CD14-positive monocyte (primary cell): Measurements from ENCODE around the gene LYZL1. TPM values are rescaled to one million over a fixed set of nuclear protein-coding genes. Genes with fewer than 3 reads are reported as not detected.

Experiments used
- DNase-seq, 3 donors: peaks; one replicate each; pipeline ENCODE4 v3.0.0-alpha.2; 2011 to 2022
- H2AFZ ChIP-seq: 2 replicates; pipeline ENCODE4 v1.6.0; 2012; ENCODE audit warnings: mild to moderate bottlenecking, low read depth, low read length, inconsistent platforms; ENCODE audit not compliant: insufficient read depth, poor library complexity, severe bottlenecking
- H3K27ac ChIP-seq, 2 donors: 1 replicate in 1 of 2; 2 replicates in 1 of 2; pipeline ENCODE4 v1.5.1; 2012 to 2013; ENCODE audit warnings: low read length in 2 of 2, control low read depth in 1 of 2, inconsistent platforms in 1 of 2, low read depth in 1 of 2, mild to moderate bottlenecking in 1 of 2
- H3K27me3 ChIP-seq, 2 donors: one replicate each; pipeline versions ENCODE4 v1.6.0 to v1.6.1; 2011 to 2013; ENCODE audit warnings: low read length in 2 of 2; ENCODE audit not compliant: control insufficient read depth in 2 of 2, insufficient read depth in 2 of 2
- H3K36me3 ChIP-seq, 2 donors: replicated peaks in 1 of 2; 1 replicate in 1 of 2; 2 replicates in 1 of 2; pipeline versions ENCODE4 v1.5.1 to v1.6.1; 2012 to 2013; ENCODE audit warnings: low read length in 2 of 2, control low read depth in 1 of 2, inconsistent platforms in 1 of 2, mild to moderate bottlenecking in 1 of 2; ENCODE audit not compliant: insufficient read depth in 2 of 2, control insufficient read depth in 1 of 2
- H3K4me1 ChIP-seq, 2 donors: 1 replicate in 1 of 2; 2 replicates in 1 of 2; pipeline versions ENCODE4 v1.5.1 to v1.6.1; 2012 to 2013; ENCODE audit warnings: low read length in 2 of 2, control low read depth in 1 of 2, inconsistent platforms in 1 of 2, mild to moderate bottlenecking in 1 of 2, moderate library complexity in 1 of 2; ENCODE audit not compliant: insufficient read depth in 2 of 2, control insufficient read depth in 1 of 2
- H3K4me2 ChIP-seq: replicated peaks from 2 replicates; pipeline ENCODE3; 2012; ENCODE audit warnings: low read length, moderate library complexity, mild to moderate bottlenecking; ENCODE audit not compliant: poor library complexity, severe bottlenecking; ENCODE audit errors: extremely low read depth
- H3K4me3 ChIP-seq, 3 experiments: fragments of 200-600 bp in 1 of 3; sonication (generic) in 1 of 3; replicated peaks in 1 of 3; 1 replicate in 2 of 3; 2 replicates in 1 of 3; pipeline ENCODE4 v1.5.1; 2011 to 2013; ENCODE audit warnings: low read length in 3 of 3, mild to moderate bottlenecking in 3 of 3, control low read depth in 2 of 3, low read depth in 2 of 3, inconsistent platforms in 1 of 3, moderate library complexity in 1 of 3
- H3K79me2 ChIP-seq: 2 replicates; pipeline ENCODE4 v1.6.0; 2012; ENCODE audit warnings: mild to moderate bottlenecking, control low read depth, inconsistent platforms, low read length, moderate library complexity; ENCODE audit not compliant: insufficient read depth
- H3K9ac ChIP-seq: 2 replicates; pipeline ENCODE4 v1.6.0; 2017; ENCODE audit warnings: low read length, mild to moderate bottlenecking; ENCODE audit not compliant: insufficient read depth, poor library complexity, severe bottlenecking
- H3K9me3 ChIP-seq, 2 donors: replicated peaks in 1 of 2; 1 replicate in 1 of 2; 2 replicates in 1 of 2; pipeline versions ENCODE4 v1.5.1 to v1.6.1; 2012 to 2013; ENCODE audit warnings: low read length in 2 of 2, control low read depth in 1 of 2; ENCODE audit not compliant: control insufficient read depth in 1 of 2, insufficient read depth in 1 of 2
- H4K20me1 ChIP-seq: 2 replicates; pipeline ENCODE4 v1.6.0; 2012; ENCODE audit warnings: mild to moderate bottlenecking, low read length, control low read depth, moderate library complexity; ENCODE audit not compliant: insufficient read depth
- H3K27ac Mint-ChIP-seq, 7 donors: one replicate each; pipeline ENCODE4 v1.8.0; 2020; ENCODE audit warnings: mild to moderate bottlenecking in 7 of 7, mixed read lengths in 7 of 7, moderate library complexity in 6 of 7, inconsistent platforms in 2 of 7
- H3K27me3 Mint-ChIP-seq, 3 donors: one replicate each; pipeline ENCODE4 v1.8.0; 2021 to 2022; ENCODE audit warnings: low read depth in 3 of 3, mild to moderate bottlenecking in 3 of 3, mixed read lengths in 3 of 3, moderate library complexity in 3 of 3, inconsistent platforms in 1 of 3
- H3K36me3 Mint-ChIP-seq, 2 donors: one replicate each; pipeline ENCODE4 v1.8.0; 2020; ENCODE audit warnings: mixed read lengths in 2 of 2, inconsistent platforms in 1 of 2, mild to moderate bottlenecking in 1 of 2
- H3K4me1 Mint-ChIP-seq: one replicate; pipeline ENCODE4 v1.8.0; 2020; ENCODE audit warnings: mild to moderate bottlenecking, mixed read lengths
- H3K4me3 Mint-ChIP-seq, 2 donors: one replicate each; pipeline ENCODE4 v1.8.0; 2020; ENCODE audit warnings: mild to moderate bottlenecking in 2 of 2, mixed read lengths in 2 of 2, moderate library complexity in 1 of 2
- H3K9me3 Mint-ChIP-seq, 7 donors: one replicate each; pipeline ENCODE4 v1.8.0; 2020 to 2022; ENCODE audit warnings: mixed read lengths in 7 of 7, mild to moderate bottlenecking in 6 of 7, moderate library complexity in 6 of 7, inconsistent platforms in 2 of 7
- CTCF ChIP-seq: fragments of 200-600 bp; IDR thresholded peaks from one replicate; pipeline ENCODE4 v1.8.0; 2022; ENCODE audit warnings: antibody characterized with exemption, mild to moderate bottlenecking
- WGBS: methylation state at CpG from one replicate; pipeline ENCODE4 v1.1.5; 2013; ENCODE audit warnings: missing lambda C conversion rate; ENCODE audit not compliant: insufficient coverage; 5-methylcytosine and 5-hydroxymethylcytosine counted together
- intact Hi-C, 2 donors: fragments of 100-400 bp; cut with micrococcal nuclease; formaldehyde crosslinking; loops; one replicate each; pipeline versions ENCODE4 v1.15.0 to v1.15.1; 2023
- polyA plus RNA-seq, 3 donors: library from polyadenylated mRNA; depleted of rRNA in 1 of 3; unstranded in 2 of 3; stranded (reverse) in 1 of 3; fragments of 300-500 nt in 2 of 3; fragments of >200 nt in 1 of 3; fragmentation: Illumina TruSeq in 2 of 3; gene quantifications; 1 replicate in 2 of 3; 2 replicates in 1 of 3; pipeline ENCODE4 v1.2.3, GENCODE V29; 2012 to 2021

Gene LYZL1
- polyA plus RNA-seq, 3 donors: not detected

- WGBS: 93% methylated on average over 5 of the region's 5 CpGs
- DNase-seq: no peak
- Mint-ChIP-seq H3K9me3 (peaks cover 0 to 4% (median 0%) of the 10 kb centered on the region in 7 donors), H3K4me3 (no peak overlapping the region), H3K27ac (no peak overlapping the region), H3K4me1 (peaks cover 16% of the 10 kb centered on the region), H3K36me3 (no peaks in the 10 kb centered on the region), H3K27me3 (peaks cover 11 to 18% (median 17%) of the 10 kb centered on the region in 3 donors)
- intact Hi-C loops: no loop called here
- Histone ChIP-seq H2AFZ (no peak overlapping the region), H3K9ac (no peak overlapping the region), H3K36me3 (no peaks in the 10 kb centered on the region), H3K4me1 (no peaks in the 10 kb centered on the region), H3K27me3 (no peaks in the 10 kb centered on the region), H3K4me2 (no peak overlapping the region), H3K4me3 (no peak overlapping the region), H4K20me1 (no peaks in the 10 kb centered on the region), H3K79me2 (no peaks in the 10 kb centered on the region), H3K27ac (no peak overlapping the region), H3K9me3 (no peaks in the 10 kb centered on the region)
- TF ChIP-seq CTCF: no peak
Measured at GRCh38 chr10:29315814-29316213, 26.9 kb downstream of the LYZL1 start.

GRCh38 chr10:29316308-29317026 lies 27.6 kb downstream of the LYZL1 start:
- WGBS: 100% methylated on average over 1 of the region's 8 CpGs
- TF ChIP-seq CTCF: no peak
- intact Hi-C loops: no loop called here
- Histone ChIP-seq H3K4me2 (no peak overlapping the region), H3K4me3 (no peak overlapping the region), H4K20me1 (no peaks in the 10 kb centered on the region), H3K4me1 (no peaks in the 10 kb centered on the region), H3K9ac (no peak overlapping the region), H3K9me3 (no peaks in the 10 kb centered on the region), H2AFZ (no peak overlapping the region), H3K79me2 (no peaks in the 10 kb centered on the region), H3K27me3 (no peaks in the 10 kb centered on the region), H3K27ac (no peak overlapping the region), H3K36me3 (no peaks in the 10 kb centered on the region)
- DNase-seq: no peak
- no peak overlapping the region for H3K27ac Mint-ChIP-seq
- peaks cover 0 to 4% (median 0%) of the 10 kb centered on the region in 7 donors for H3K9me3 Mint-ChIP-seq
- H3K4me1 Mint-ChIP-seq: peaks cover 16% of the 10 kb centered on the region
- no peaks in the 10 kb centered on the region for H3K36me3 Mint-ChIP-seq
- no peak overlapping the region for H3K4me3 Mint-ChIP-seq
- peaks cover 10 to 18% (median 17%) of the 10 kb centered on the region in 3 donors for H3K27me3 Mint-ChIP-seq
